ENCODE measurements around the gene SH3RF3.

- no peak for TF ChIP-seq POLR2AphosphoS5 (IDR thresholded peaks at IDR 0.05; ENCODE audit: insufficient read depth in 1 of 2, low read depth in 1 of 2)
- TF ChIP-seq CTCF (IDR thresholded peaks at IDR 0.05), result no peak
These were observed 292.6 kb downstream of the SH3RF3 start for GRCh38 chr2:109421642-109422041.

Measured in vagina (tissue), 2 donors.